CD14-positive monocyte (primary cell): ENCODE measurements around the gene SMIM43. TPM values are rescaled to one million over a fixed set of nuclear protein-coding genes. Genes with fewer than 3 reads are reported as not detected.

Experiments used
- DNase-seq, 3 donors: peaks; one replicate each; pipeline ENCODE4 v3.0.0-alpha.2; 2011 to 2022
- H2AFZ ChIP-seq: 2 replicates; pipeline ENCODE4 v1.6.0; 2012; ENCODE audit warnings: mild to moderate bottlenecking, low read depth, low read length, inconsistent platforms; ENCODE audit not compliant: insufficient read depth, poor library complexity, severe bottlenecking
- H3K27ac ChIP-seq, 2 donors: 1 replicate in 1 of 2; 2 replicates in 1 of 2; pipeline ENCODE4 v1.5.1; 2012 to 2013; ENCODE audit warnings: low read length in 2 of 2, control low read depth in 1 of 2, inconsistent platforms in 1 of 2, low read depth in 1 of 2, mild to moderate bottlenecking in 1 of 2
- H3K27me3 ChIP-seq, 2 donors: one replicate each; pipeline versions ENCODE4 v1.6.0 to v1.6.1; 2011 to 2013; ENCODE audit warnings: low read length in 2 of 2; ENCODE audit not compliant: control insufficient read depth in 2 of 2, insufficient read depth in 2 of 2
- H3K36me3 ChIP-seq, 2 donors: replicated peaks in 1 of 2; 1 replicate in 1 of 2; 2 replicates in 1 of 2; pipeline versions ENCODE4 v1.5.1 to v1.6.1; 2012 to 2013; ENCODE audit warnings: low read length in 2 of 2, control low read depth in 1 of 2, inconsistent platforms in 1 of 2, mild to moderate bottlenecking in 1 of 2; ENCODE audit not compliant: insufficient read depth in 2 of 2, control insufficient read depth in 1 of 2
- H3K4me1 ChIP-seq, 2 donors: 1 replicate in 1 of 2; 2 replicates in 1 of 2; pipeline versions ENCODE4 v1.5.1 to v1.6.1; 2012 to 2013; ENCODE audit warnings: low read length in 2 of 2, control low read depth in 1 of 2, inconsistent platforms in 1 of 2, mild to moderate bottlenecking in 1 of 2, moderate library complexity in 1 of 2; ENCODE audit not compliant: insufficient read depth in 2 of 2, control insufficient read depth in 1 of 2
- H3K4me2 ChIP-seq: replicated peaks from 2 replicates; pipeline ENCODE3; 2012; ENCODE audit warnings: low read length, moderate library complexity, mild to moderate bottlenecking; ENCODE audit not compliant: poor library complexity, severe bottlenecking; ENCODE audit errors: extremely low read depth
- H3K4me3 ChIP-seq, 3 experiments: fragments of 200-600 bp in 1 of 3; sonication (generic) in 1 of 3; replicated peaks in 1 of 3; 1 replicate in 2 of 3; 2 replicates in 1 of 3; pipeline ENCODE4 v1.5.1; 2011 to 2013; ENCODE audit warnings: low read length in 3 of 3, mild to moderate bottlenecking in 3 of 3, control low read depth in 2 of 3, low read depth in 2 of 3, inconsistent platforms in 1 of 3, moderate library complexity in 1 of 3
- H3K79me2 ChIP-seq: 2 replicates; pipeline ENCODE4 v1.6.0; 2012; ENCODE audit warnings: mild to moderate bottlenecking, control low read depth, inconsistent platforms, low read length, moderate library complexity; ENCODE audit not compliant: insufficient read depth
- H3K9ac ChIP-seq: 2 replicates; pipeline ENCODE4 v1.6.0; 2017; ENCODE audit warnings: low read length, mild to moderate bottlenecking; ENCODE audit not compliant: insufficient read depth, poor library complexity, severe bottlenecking
- H3K9me3 ChIP-seq, 2 donors: replicated peaks in 1 of 2; 1 replicate in 1 of 2; 2 replicates in 1 of 2; pipeline versions ENCODE4 v1.5.1 to v1.6.1; 2012 to 2013; ENCODE audit warnings: low read length in 2 of 2, control low read depth in 1 of 2; ENCODE audit not compliant: control insufficient read depth in 1 of 2, insufficient read depth in 1 of 2
- H4K20me1 ChIP-seq: 2 replicates; pipeline ENCODE4 v1.6.0; 2012; ENCODE audit warnings: mild to moderate bottlenecking, low read length, control low read depth, moderate library complexity; ENCODE audit not compliant: insufficient read depth
- H3K27ac Mint-ChIP-seq, 7 donors: one replicate each; pipeline ENCODE4 v1.8.0; 2020; ENCODE audit warnings: mild to moderate bottlenecking in 7 of 7, mixed read lengths in 7 of 7, moderate library complexity in 6 of 7, inconsistent platforms in 2 of 7
- H3K27me3 Mint-ChIP-seq, 3 donors: one replicate each; pipeline ENCODE4 v1.8.0; 2021 to 2022; ENCODE audit warnings: low read depth in 3 of 3, mild to moderate bottlenecking in 3 of 3, mixed read lengths in 3 of 3, moderate library complexity in 3 of 3, inconsistent platforms in 1 of 3
- H3K36me3 Mint-ChIP-seq, 2 donors: one replicate each; pipeline ENCODE4 v1.8.0; 2020; ENCODE audit warnings: mixed read lengths in 2 of 2, inconsistent platforms in 1 of 2, mild to moderate bottlenecking in 1 of 2
- H3K4me1 Mint-ChIP-seq: one replicate; pipeline ENCODE4 v1.8.0; 2020; ENCODE audit warnings: mild to moderate bottlenecking, mixed read lengths
- H3K4me3 Mint-ChIP-seq, 2 donors: one replicate each; pipeline ENCODE4 v1.8.0; 2020; ENCODE audit warnings: mild to moderate bottlenecking in 2 of 2, mixed read lengths in 2 of 2, moderate library complexity in 1 of 2
- H3K9me3 Mint-ChIP-seq, 7 donors: one replicate each; pipeline ENCODE4 v1.8.0; 2020 to 2022; ENCODE audit warnings: mixed read lengths in 7 of 7, mild to moderate bottlenecking in 6 of 7, moderate library complexity in 6 of 7, inconsistent platforms in 2 of 7
- CTCF ChIP-seq: fragments of 200-600 bp; IDR thresholded peaks from one replicate; pipeline ENCODE4 v1.8.0; 2022; ENCODE audit warnings: antibody characterized with exemption, mild to moderate bottlenecking
- WGBS: methylation state at CpG from one replicate; pipeline ENCODE4 v1.1.5; 2013; ENCODE audit warnings: missing lambda C conversion rate; ENCODE audit not compliant: insufficient coverage; 5-methylcytosine and 5-hydroxymethylcytosine counted together
- intact Hi-C, 2 donors: fragments of 100-400 bp; cut with micrococcal nuclease; formaldehyde crosslinking; loops; one replicate each; pipeline versions ENCODE4 v1.15.0 to v1.15.1; 2023
- polyA plus RNA-seq, 3 donors: library from polyadenylated mRNA; depleted of rRNA in 1 of 3; unstranded in 2 of 3; stranded (reverse) in 1 of 3; fragments of 300-500 nt in 2 of 3; fragments of >200 nt in 1 of 3; fragmentation: Illumina TruSeq in 2 of 3; gene quantifications; 1 replicate in 2 of 3; 2 replicates in 1 of 3; pipeline ENCODE4 v1.2.3, GENCODE V29; 2012 to 2021

Gene SMIM43
- polyA plus RNA-seq, 3 donors, result not detected

GRCh38 chr4:121801715-121802075 lies 36.7 kb upstream of the SMIM43 start:
- Mint-ChIP-seq H3K27ac (peak overlapping the region; percentile 93 to 99 (median 98)), H3K9me3 (no peaks in the 10 kb centered on the region)
- H3K79me2 ChIP-seq, result peaks cover 36% of the 10 kb centered on the region

More at GRCh38 chr4:121801715-121802075, 36.7 kb upstream of the SMIM43 start:
- 14% methylated on average over 3 of the region's 4 CpGs for WGBS
- Histone ChIP-seq H4K20me1 (no peaks in the 10 kb centered on the region), H3K9ac (peak overlapping the region; percentile 79), H3K36me3 (peaks cover 32 to 41% of the 10 kb centered on the region in 2 donors), H2AFZ (peak overlapping the region; percentile 99), H3K4me3 (peak overlapping the region; percentile 69 to 95 (median 74)), H3K4me1 (peaks cover 17 to 30% of the 10 kb centered on the region in 2 donors), H3K9me3 (no peaks in the 10 kb centered on the region), H3K27me3 (no peaks in the 10 kb centered on the region), H3K4me2 (peak overlapping the region; percentile 96), H3K27ac (peak overlapping the region; percentile 75 to 95)
- H3K36me3 Mint-ChIP-seq, result peaks cover 28 to 33% of the 10 kb centered on the region in 2 donors
- no peak for TF ChIP-seq CTCF
- intact Hi-C loops, result loop anchor here (2.0 to 5.0 kb wide), 2 partner anchors 21 to 104 kb away; partner anchors contain the start of genes CCNA2 (in 2 of the 2) and ANXA5 (in 1 of the 2)
- peak overlapping the region; percentile 87 to 95 for H3K4me3 Mint-ChIP-seq
- H3K4me1 Mint-ChIP-seq, result peaks cover 23% of the 10 kb centered on the region
- H3K27me3 Mint-ChIP-seq, result peaks cover 0 to 1% (median 0%) of the 10 kb centered on the region in 3 donors
- DNase-seq, result no peak
